Thyroid gland (tissue), 4 donors: ENCODE measurements around the gene IQGAP2. TPM values are rescaled to one million over a fixed set of nuclear protein-coding genes. Genes with fewer than 3 reads are reported as not detected.

ENCODE experiments used
- DNase-seq, 2 donors: peaks; one replicate each; pipeline ENCODE4 v3.0.0-alpha.2; 2019
- H3K27ac ChIP-seq, 3 donors: fragments of 200-600 bp; sonication (generic); 1 replicate in 2 of 3; 2 replicates in 1 of 3; pipeline ENCODE4 v1.5.1; 2016 to 2019; ENCODE audit warnings: mild to moderate bottlenecking in 1 of 3, moderate library complexity in 1 of 3
- H3K27me3 ChIP-seq: fragments of 200-600 bp; sonication (generic); one replicate; pipeline ENCODE4 v1.5.1; 2019
- H3K36me3 ChIP-seq, 2 donors: fragments of 200-600 bp; sonication (generic); one replicate each; pipeline ENCODE4 v1.5.1; 2016 to 2019
- H3K4me1 ChIP-seq, 2 donors: fragments of 200-600 bp; sonication (generic); one replicate each; pipeline ENCODE4 v1.5.1; 2017 to 2019
- H3K4me3 ChIP-seq, 3 donors: fragments of 200-600 bp; sonication (generic); replicated peaks in 1 of 3; 1 replicate in 2 of 3; 2 replicates in 1 of 3; pipeline ENCODE4 v1.5.1; 2016; ENCODE audit warnings: mild to moderate bottlenecking in 1 of 3
- H3K9me3 ChIP-seq: fragments of 200-600 bp; sonication (generic); one replicate; pipeline ENCODE4 v1.5.1; 2017
- CTCF ChIP-seq, 6 experiments: fragments of 200-600 bp in 3 of 6; fragments of 450-650 bp in 3 of 6; sonication (generic) in 3 of 6; IDR thresholded peaks; one replicate each; pipeline ENCODE4 v1.5.1; 2016 to 2019; ENCODE audit warnings: antibody characterized with exemption in 6 of 6, mild to moderate bottlenecking in 2 of 6, inconsistent platforms in 1 of 6, moderate library complexity in 1 of 6
- POLR2A ChIP-seq, 2 donors: fragments of 450-650 bp; IDR thresholded peaks; one replicate each; pipeline ENCODE4 v1.6.1; 2017; ENCODE audit warnings: antibody characterized with exemption in 2 of 2, mild to moderate bottlenecking in 2 of 2, moderate library complexity in 1 of 2
- WGBS, 2 donors: methylation state at CpG; one replicate each; pipeline ENCODE4 v1.1.5; 2017; 5-methylcytosine and 5-hydroxymethylcytosine counted together
- intact Hi-C: fragments of 100-400 bp; cut with DNase I; formaldehyde crosslinking; loops from one replicate; pipeline ENCODE4 v1.15.1; 2023
- total RNA-seq, 4 donors: library from RNA; depleted of rRNA; stranded (reverse); fragments of >200 nt; gene quantifications; one replicate each; pipeline ENCODE4 v1.2.3, GENCODE V29; 2016

Gene IQGAP2
- total RNA-seq, 4 donors from 2014 or later = 55.1 to 85.5 (median 64.0) TPM

DNA sequence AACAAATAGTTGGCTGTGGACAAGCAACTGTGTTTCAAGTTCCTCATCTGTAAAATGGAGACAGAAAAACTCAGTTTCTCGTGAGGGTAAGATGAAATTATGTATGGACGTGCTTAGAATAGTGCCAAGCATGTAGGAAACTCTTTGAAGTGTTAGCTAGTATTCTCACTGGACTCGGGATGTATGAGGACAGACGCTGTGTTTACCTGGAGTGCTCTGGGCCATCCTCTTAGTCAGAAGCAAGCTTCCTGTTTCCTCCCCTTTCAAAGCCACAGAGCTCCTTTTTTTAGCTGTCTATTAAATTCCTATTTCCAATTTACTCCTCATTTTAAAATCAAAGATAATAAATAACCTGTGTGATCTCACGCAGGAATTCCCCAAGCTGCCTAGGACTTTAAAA is 23.8 kb upstream of the IQGAP2 start:
- intact Hi-C loops = no loop called here
- no peak for TF ChIP-seq CTCF (IDR thresholded peaks at IDR 0.05)
- TF ChIP-seq POLR2A (IDR thresholded peaks at IDR 0.05) = no peak
- H3K4me3 ChIP-seq = no peak overlapping the region
- no peak overlapping the region for H3K27ac ChIP-seq
- no peaks in the 10 kb centered on the region for H3K27me3 ChIP-seq
- peaks cover 2 to 6% of the 10 kb centered on the region in 2 donors for H3K4me1 ChIP-seq
- no peaks in the 10 kb centered on the region for H3K36me3 ChIP-seq
- H3K9me3 ChIP-seq = no peaks in the 10 kb centered on the region
- 77 to 80% methylated on average over 5 of the region's 5 CpGs for WGBS, 2 donors
- DNase-seq = no peak

DNA sequence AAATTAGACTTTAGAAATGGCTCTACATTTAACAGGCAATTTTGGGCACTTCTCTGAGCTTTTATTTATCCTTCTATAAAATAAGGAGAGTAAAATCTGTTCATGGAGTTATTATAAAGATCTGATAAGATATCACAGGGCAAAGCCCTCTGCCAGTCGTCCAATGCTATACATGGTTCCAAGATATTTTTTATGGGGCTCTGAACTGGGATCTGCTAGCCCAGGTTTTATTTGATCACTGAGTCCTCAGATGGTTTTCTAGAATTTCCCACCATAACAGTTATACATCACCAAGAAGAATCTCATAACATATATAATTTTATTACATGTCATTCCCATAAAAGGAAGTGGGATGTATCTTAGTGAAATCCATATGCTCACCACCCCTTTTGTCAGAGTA is 23.2 kb upstream of the IQGAP2 start:
- Histone ChIP-seq H3K27me3 (no peaks in the 10 kb centered on the region), H3K4me3 (no peak overlapping the region), H3K27ac (no peak overlapping the region), H3K36me3 (no peaks in the 10 kb centered on the region), H3K9me3 (no peaks in the 10 kb centered on the region), H3K4me1 (peaks cover 8 to 11% of the 10 kb centered on the region in 2 donors)
- intact Hi-C loops = no loop called here
- TF ChIP-seq CTCF (IDR thresholded peaks at IDR 0.05) = no peak
- no peak for TF ChIP-seq POLR2A (IDR thresholded peaks at IDR 0.05)
- 79 to 84% methylated on average over 1 of the region's 1 CpG for WGBS, 2 donors
- no peak for DNase-seq

DNA sequence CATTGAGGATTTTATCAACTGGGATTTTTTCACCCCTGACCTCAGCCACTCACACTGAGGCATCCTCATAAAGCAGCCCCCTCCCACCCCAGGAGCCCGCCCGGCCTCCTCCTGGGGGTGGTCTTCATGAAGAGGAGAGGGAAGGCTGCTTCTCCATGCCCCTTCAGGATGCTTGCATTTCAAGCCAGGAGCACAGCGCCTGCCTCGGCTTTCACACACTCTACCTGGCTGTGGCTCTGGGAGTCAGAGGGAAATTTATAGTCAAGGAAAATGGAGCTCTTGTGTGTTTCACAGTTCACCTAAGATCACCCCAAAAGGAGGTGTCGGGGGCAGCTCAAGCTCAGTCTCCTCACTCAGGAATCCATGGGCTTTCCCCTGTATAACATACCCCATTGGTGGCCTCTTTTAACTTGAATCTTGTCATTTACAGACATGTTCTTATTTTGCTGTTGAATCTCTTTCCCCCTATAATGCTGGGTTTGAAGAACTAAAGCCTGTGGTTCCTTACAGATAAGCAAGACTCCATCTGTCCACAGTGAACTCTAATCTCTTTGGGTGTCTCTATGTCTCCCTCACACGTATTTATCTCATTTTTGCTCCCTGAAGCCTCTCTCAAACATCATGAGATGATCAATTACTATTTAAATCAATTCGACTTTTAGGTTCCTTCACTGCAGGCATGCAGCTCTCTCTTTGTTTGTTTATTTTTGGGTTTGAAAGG is 22.6 kb upstream of the IQGAP2 start:
- no peak for DNase-seq
- Histone ChIP-seq H3K9me3 (no peaks in the 10 kb centered on the region), H3K4me3 (no peak overlapping the region), H3K27ac (no peak overlapping the region), H3K4me1 (peaks cover 14 to 18% of the 10 kb centered on the region in 2 donors), H3K27me3 (no peaks in the 10 kb centered on the region), H3K36me3 (no peaks in the 10 kb centered on the region)
- TF ChIP-seq CTCF (IDR thresholded peaks at IDR 0.05) (no peak), POLR2A (IDR thresholded peaks at IDR 0.05) (no peak)
- intact Hi-C loops = no loop called here
- 78 to 82% methylated on average over 7 of the region's 7 CpGs for WGBS, 2 donors

DNA sequence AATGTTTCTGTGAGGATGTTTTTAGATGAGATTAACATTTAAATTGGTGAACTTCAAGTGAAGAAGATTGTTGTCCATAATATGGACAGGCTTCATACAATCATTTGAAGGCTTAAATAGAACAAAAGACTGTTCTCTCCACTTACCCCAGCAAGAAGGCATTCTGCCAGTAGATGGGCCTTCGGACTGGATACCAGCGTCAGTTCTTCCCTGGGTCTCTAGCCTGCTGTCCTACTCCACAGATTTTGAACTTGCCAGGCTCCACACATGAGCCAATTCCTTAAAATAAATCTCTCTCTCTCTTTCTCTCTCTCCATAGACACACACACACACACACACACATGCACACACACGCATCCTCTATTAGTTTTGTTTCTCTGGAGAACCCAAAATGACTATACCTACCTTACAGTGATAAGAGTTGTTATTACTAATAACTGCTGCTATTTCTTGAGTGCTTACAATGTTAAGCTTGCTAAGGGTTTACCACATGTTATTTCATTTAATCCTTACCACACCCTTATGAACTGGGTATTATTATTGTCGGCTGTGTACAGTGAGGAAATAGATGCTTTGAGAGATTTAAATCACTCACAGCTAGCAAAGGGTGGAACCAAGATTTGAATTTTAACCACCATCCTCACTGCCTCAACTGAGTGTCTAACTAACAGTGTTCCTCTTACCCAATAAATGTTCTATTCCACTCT is 19.8 kb upstream of the IQGAP2 start:
- TF ChIP-seq POLR2A (IDR thresholded peaks at IDR 0.05) (no peak), CTCF (IDR thresholded peaks at IDR 0.05) (no peak)
- no peak overlapping the region for H3K4me3 ChIP-seq
- no peaks in the 10 kb centered on the region for H3K9me3 ChIP-seq
- intact Hi-C loops = no loop called here
- H3K4me1 ChIP-seq = peaks cover 39 to 42% of the 10 kb centered on the region in 2 donors
- WGBS, 2 donors = 89 to 95% methylated on average over 4 of the region's 4 CpGs
- H3K36me3 ChIP-seq = no peaks in the 10 kb centered on the region
- H3K27me3 ChIP-seq = no peaks in the 10 kb centered on the region
- DNase-seq = no peak
- H3K27ac ChIP-seq = no peak overlapping the region

DNA sequence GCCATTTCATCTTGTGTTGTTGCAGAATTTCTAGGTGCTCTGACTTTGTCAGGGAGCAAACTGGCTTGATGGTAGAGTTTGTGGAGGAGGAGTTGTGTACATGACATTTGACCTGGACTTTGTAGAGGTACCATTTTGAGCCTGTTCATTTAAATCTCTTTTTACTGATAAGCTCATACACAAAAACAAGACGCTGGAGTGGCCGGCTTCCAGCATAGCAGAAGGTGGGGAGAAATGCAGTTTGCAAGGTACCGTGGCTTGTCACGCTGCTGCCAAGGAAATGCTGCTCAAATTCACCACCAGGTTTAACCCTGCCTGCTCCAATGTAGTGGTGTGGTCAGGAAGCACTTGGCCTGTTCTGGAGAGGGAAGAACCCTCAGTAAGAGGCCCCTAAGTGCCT is 18.9 kb upstream of the IQGAP2 start:
- Histone ChIP-seq H3K4me1 (peaks cover 47 to 49% of the 10 kb centered on the region in 2 donors), H3K9me3 (no peaks in the 10 kb centered on the region), H3K4me3 (no peak overlapping the region), H3K27ac (peak overlapping the region; percentile 70 to 91 (median 83)), H3K27me3 (no peaks in the 10 kb centered on the region), H3K36me3 (no peaks in the 10 kb centered on the region)
- WGBS, 2 donors = 23 to 40% methylated on average over 4 of the region's 4 CpGs
- intact Hi-C loops = no loop called here
- TF ChIP-seq CTCF (IDR thresholded peaks at IDR 0.05) (no peak), POLR2A (IDR thresholded peaks at IDR 0.05) (no peak)
- DNase-seq = peak; percentile 35 to 52
